Neural progenitor cell (in vitro differentiated cells): Measurements from ENCODE around the gene WDR93.

Experiments used
- CTCF ChIP-seq: fragments of 200-600 bp; sonication (generic); IDR thresholded peaks from 2 replicates; pipeline ENCODE4 v1.5.1; 2017; ENCODE audit warnings: antibody characterized with exemption, mild to moderate bottlenecking
- EZH2phosphoT487 ChIP-seq: fragments of 200-600 bp; sonication (generic); IDR thresholded peaks from 2 replicates; pipeline ENCODE4 v1.6.1; 2017; ENCODE audit warnings: antibody characterized with exemption

GRCh38 chr15:89649716-89650115 is 40.9 kb upstream of the WDR93 start:
- no peak for TF ChIP-seq CTCF
- TF ChIP-seq EZH2phosphoT487: no peak
